NCI-H345 (cell line): ENCODE data around the gene LRP8.

Experiments used
- DNase-seq: peaks from one replicate; lab custom pipeline; 2025; lab: John Stamatoyannopoulos, UW

LRP8 gene

GRCh38 chr1:53304527-53304926, 23.3 kb downstream of the LRP8 start:
- no peak for DNase-seq

DNA sequence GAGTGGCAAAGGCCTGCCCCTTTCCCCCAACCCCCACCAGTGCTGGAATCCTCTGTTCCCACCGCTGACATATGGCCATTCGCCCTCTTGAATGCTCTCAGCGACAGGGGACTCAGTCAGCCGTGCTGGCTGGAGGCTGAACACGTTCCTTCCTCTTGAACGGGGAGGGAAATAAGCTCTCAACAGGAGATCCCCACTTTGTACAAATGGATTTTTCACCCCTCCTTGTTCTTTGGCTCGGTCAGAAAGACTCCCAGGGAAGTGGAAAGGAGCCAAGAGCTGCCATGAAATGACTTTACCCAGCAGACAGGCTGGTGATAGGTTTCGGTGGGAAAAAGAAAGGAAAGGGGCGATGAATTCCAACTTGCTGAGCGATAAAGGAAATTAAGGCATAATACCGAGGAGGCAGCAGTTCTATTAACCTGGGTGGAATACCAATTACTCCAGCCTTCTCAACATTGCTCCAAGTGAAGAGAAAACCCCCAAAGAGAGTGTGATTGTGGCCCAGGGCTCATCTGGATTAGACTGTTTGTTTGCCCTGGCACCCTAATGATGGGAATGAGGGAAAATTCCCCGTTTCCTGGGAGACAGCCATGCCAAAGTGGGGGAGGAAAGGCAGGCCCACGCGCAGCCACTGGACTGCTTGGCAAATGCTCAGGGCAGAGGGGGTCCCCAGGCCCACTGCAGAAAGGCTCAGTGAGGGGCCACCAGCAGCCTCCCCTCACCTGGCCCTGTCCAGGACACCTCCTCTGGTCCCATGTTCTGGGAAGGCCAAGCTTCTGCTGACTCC, 23.9 kb downstream of the LRP8 start:
- no peak for DNase-seq

- DNase-seq: no peak
Observed at GRCh38 chr1:53303243-53303642, 24.6 kb downstream of the LRP8 start.

- DNase-seq: no peak
Observed at GRCh38 chr1:53299233-53299632, 28.6 kb downstream of the LRP8 start.

- DNase-seq: no peak
Observed at GRCh38 chr1:53298045-53298637, 29.7 kb downstream of the LRP8 start.

GRCh38 chr1:53297195-53297594, 30.7 kb downstream of the LRP8 start:
- DNase-seq: no peak

DNA sequence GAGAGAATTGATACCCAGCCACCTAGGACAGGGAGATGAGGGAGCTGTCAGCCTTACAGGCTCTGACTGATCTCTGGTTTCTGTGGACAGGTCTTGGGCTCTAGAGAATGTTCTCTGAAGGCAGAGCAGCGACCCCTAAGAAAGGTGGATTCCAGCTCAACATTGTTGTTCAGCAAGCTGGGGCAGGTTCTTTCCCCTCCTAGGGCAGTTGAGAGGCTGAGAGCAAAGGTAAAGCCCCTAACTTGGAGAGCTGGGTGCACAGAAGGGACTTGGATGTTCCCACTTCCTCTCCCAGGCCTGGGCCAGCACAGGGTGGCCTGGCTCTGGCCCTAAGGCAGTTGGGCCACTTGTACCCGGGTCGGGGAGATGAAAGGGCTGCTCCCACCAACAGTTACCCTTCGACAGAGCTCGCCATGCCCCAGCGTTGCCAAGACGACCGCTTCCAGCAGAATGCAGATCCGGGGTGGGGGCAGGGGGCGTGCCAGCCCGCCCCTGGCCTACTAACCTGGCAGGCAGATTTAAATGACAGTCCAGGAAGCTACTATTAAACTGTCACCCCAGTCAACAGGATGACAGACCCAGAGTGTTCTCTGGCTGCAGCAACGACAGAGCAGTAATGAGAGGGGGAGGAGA, 31.6 kb downstream of the LRP8 start:
- no peak for DNase-seq

DNA sequence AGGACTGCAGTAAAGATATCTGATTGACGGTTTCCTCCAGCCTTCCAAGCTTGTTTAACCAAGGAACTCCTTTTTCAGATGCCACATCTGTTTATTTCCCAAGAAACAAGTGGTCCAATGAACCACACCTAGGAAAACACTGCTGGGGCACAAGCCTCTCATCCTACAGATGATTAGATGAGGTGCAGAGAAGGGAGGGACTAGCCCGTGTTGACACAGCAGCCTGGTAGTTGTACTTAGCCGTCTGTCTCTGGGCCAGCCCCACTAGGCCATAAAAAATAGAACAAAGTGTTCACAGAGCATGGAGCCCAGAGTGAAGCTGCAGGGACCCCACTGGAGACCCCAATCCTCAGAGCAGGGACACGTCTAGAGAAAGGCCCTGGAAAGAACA, 32.1 kb downstream of the LRP8 start:
- no peak for DNase-seq

- no peak for DNase-seq
Observed at GRCh38 chr1:53295295-53295694, 32.6 kb downstream of the LRP8 start.

GRCh38 chr1:53294567-53294966, 33.3 kb downstream of the LRP8 start:
- DNase-seq: no peak

DNA sequence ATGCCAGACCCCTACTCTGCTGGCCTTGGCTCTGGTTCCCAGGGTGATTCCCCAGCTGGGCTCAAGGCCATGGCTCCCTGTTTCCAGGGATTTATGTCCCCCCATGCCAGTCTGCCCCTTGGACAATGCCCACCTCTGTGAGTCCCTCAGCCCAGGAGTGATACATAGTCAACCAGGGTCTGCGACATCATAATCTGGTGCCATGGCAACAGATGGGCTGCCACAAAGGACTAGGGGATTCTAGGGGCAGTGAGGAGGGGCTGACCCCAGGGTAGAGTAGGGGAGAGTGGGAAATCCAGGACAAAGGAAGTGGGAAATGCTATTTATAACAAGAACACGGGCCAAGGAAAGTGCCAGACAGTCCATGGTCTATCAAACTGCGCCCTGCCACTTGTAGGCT, 33.8 kb downstream of the LRP8 start:
- no peak for DNase-seq

- no peak for DNase-seq
Observed at GRCh38 chr1:53293123-53293522, 34.7 kb downstream of the LRP8 start.

GRCh38 chr1:53292690-53293089, 35.2 kb downstream of the LRP8 start:
- no peak for DNase-seq

- DNase-seq: no peak
Observed at GRCh38 chr1:53291574-53291973, 36.3 kb downstream of the LRP8 start.

- no peak for DNase-seq
Observed at GRCh38 chr1:53288790-53289429, 39.0 kb downstream of the LRP8 start.

DNA sequence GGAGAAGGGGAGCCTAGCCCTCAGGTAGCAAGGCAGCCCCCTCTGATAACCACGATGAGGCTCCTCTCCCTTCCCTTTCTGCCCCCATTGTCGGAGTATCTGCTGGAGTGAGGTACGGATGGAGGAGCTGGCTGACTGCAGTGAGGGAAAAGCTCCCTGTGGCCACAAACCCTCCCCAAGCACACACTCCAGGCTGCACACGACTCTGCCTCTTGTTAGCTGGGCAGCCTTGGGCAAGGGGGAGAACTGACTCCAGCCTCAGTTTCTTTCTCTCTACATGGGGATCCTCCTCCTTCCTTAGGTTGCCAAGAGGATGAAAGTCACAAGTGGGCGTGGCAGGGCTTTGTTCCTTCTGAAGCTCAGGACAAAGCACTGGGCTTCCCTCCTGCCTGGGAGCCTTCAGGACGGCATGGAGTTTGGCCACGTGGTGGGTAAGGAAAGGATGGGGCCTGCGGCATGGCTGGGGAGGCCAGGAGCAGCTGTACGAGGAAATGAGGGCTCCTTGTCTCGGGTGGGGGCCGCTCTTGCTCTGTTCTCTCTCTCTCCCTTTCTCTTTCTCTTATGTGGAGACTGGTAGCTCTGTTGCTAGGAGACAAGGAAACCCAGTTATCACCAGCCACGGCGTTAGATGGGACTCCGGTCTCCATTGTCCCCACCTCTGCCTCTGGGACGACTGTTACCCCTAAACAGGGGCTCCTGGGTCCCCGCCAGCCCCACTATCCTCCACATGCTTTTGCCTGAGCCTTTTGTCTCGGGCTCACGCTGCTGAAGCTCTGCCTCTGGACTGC, 39.7 kb downstream of the LRP8 start:
- no peak for DNase-seq

GRCh38 chr1:53286955-53287354, 40.9 kb downstream of the LRP8 start:
- no peak for DNase-seq

- no peak for DNase-seq
Observed at GRCh38 chr1:53285969-53286760, 41.7 kb downstream of the LRP8 start.

GRCh38 chr1:53285546-53285945, 42.3 kb downstream of the LRP8 start:
- DNase-seq: no peak

- DNase-seq: no peak
Observed at GRCh38 chr1:53284224-53285020, 43.4 kb downstream of the LRP8 start.
